Activated naive CD4-positive, alpha-beta T cell treated with anti-CD3 and anti-CD28 coated beads, Interleukin-2, amount 50 U/mL, for 24 hours (primary cell): ENCODE results near the gene GLP1R.

Experiments used
- H3K27ac Mint-ChIP-seq: one replicate; pipeline ENCODE4 v1.8.0; 2021; ENCODE audit warnings: mild to moderate bottlenecking, mixed read lengths
- H3K27me3 Mint-ChIP-seq: one replicate; pipeline ENCODE4 v1.8.0; 2021; ENCODE audit warnings: mixed read lengths
- H3K36me3 Mint-ChIP-seq: one replicate; pipeline ENCODE4 v1.8.0; 2021; ENCODE audit warnings: mixed read lengths
- H3K4me1 Mint-ChIP-seq: one replicate; pipeline ENCODE4 v1.8.0; 2021; ENCODE audit warnings: mixed read lengths
- H3K4me3 Mint-ChIP-seq: one replicate; pipeline ENCODE4 v1.8.0; 2021; ENCODE audit warnings: mild to moderate bottlenecking, mixed read lengths
- H3K9me3 Mint-ChIP-seq: one replicate; pipeline ENCODE4 v1.8.0; 2021; ENCODE audit warnings: mixed read lengths

GLP1R gene

GRCh38 chr6:39053854-39054576 lies 5.4 kb downstream of the GLP1R start:
- Mint-ChIP-seq H3K4me1 (peaks cover 30% of the 10 kb centered on the region), H3K27ac (no peak overlapping the region), H3K9me3 (no peaks in the 10 kb centered on the region), H3K4me3 (no peak overlapping the region), H3K36me3 (no peaks in the 10 kb centered on the region), H3K27me3 (peaks cover 11% of the 10 kb centered on the region)

GRCh38 chr6:39054577-39055142 lies 6.1 kb downstream of the GLP1R start:
- Mint-ChIP-seq H3K4me3 (no peak overlapping the region), H3K9me3 (no peaks in the 10 kb centered on the region), H3K27ac (no peak overlapping the region), H3K27me3 (peaks cover 6% of the 10 kb centered on the region), H3K36me3 (no peaks in the 10 kb centered on the region), H3K4me1 (peaks cover 25% of the 10 kb centered on the region)

GRCh38 chr6:39055661-39056060 lies 7.1 kb downstream of the GLP1R start:
- Mint-ChIP-seq H3K4me1 (peaks cover 16% of the 10 kb centered on the region), H3K9me3 (no peaks in the 10 kb centered on the region), H3K27me3 (no peaks in the 10 kb centered on the region), H3K27ac (no peak overlapping the region), H3K36me3 (no peaks in the 10 kb centered on the region), H3K4me3 (no peak overlapping the region)

- Mint-ChIP-seq H3K36me3 (no peaks in the 10 kb centered on the region), H3K27me3 (no peaks in the 10 kb centered on the region), H3K9me3 (no peaks in the 10 kb centered on the region), H3K4me1 (peaks cover 12% of the 10 kb centered on the region), H3K4me3 (no peak overlapping the region), H3K27ac (no peak overlapping the region)
These were observed 7.6 kb downstream of the GLP1R start for GRCh38 chr6:39056191-39056590.

- Mint-ChIP-seq H3K4me3 (no peak overlapping the region), H3K9me3 (no peaks in the 10 kb centered on the region), H3K27me3 (no peaks in the 10 kb centered on the region), H3K27ac (no peak overlapping the region), H3K4me1 (peaks cover 7% of the 10 kb centered on the region), H3K36me3 (no peaks in the 10 kb centered on the region)
These were observed 8.1 kb downstream of the GLP1R start for GRCh38 chr6:39056681-39057080.

GRCh38 chr6:39057251-39058155 lies 8.9 kb downstream of the GLP1R start:
- no peaks in the 10 kb centered on the region for H3K27me3 Mint-ChIP-seq

GRCh38 chr6:39058471-39059147 lies 10.0 kb downstream of the GLP1R start:
- Mint-ChIP-seq H3K36me3 (no peaks in the 10 kb centered on the region), H3K4me1 (no peaks in the 10 kb centered on the region), H3K27me3 (no peaks in the 10 kb centered on the region), H3K4me3 (no peak overlapping the region), H3K27ac (no peak overlapping the region), H3K9me3 (no peaks in the 10 kb centered on the region)

More at GRCh38 chr6:39057251-39058155, 8.9 kb downstream of the GLP1R start:
- no peaks in the 10 kb centered on the region for H3K9me3 Mint-ChIP-seq
- H3K4me3 Mint-ChIP-seq: no peak overlapping the region
- no peak overlapping the region for H3K27ac Mint-ChIP-seq
- no peaks in the 10 kb centered on the region for H3K36me3 Mint-ChIP-seq
- peaks cover 3% of the 10 kb centered on the region for H3K4me1 Mint-ChIP-seq

- Mint-ChIP-seq H3K27ac (no peak overlapping the region), H3K27me3 (no peaks in the 10 kb centered on the region), H3K4me3 (no peak overlapping the region), H3K4me1 (no peaks in the 10 kb centered on the region), H3K36me3 (no peaks in the 10 kb centered on the region), H3K9me3 (no peaks in the 10 kb centered on the region)
These were observed 11.1 kb downstream of the GLP1R start for GRCh38 chr6:39059496-39060310.

GRCh38 chr6:39060467-39061160 lies 12.0 kb downstream of the GLP1R start:
- H3K4me1 Mint-ChIP-seq: no peaks in the 10 kb centered on the region
- no peaks in the 10 kb centered on the region for H3K36me3 Mint-ChIP-seq
- no peaks in the 10 kb centered on the region for H3K27me3 Mint-ChIP-seq
- no peak overlapping the region for H3K27ac Mint-ChIP-seq
- no peak overlapping the region for H3K4me3 Mint-ChIP-seq
- no peaks in the 10 kb centered on the region for H3K9me3 Mint-ChIP-seq

GRCh38 chr6:39061182-39061581 lies 12.6 kb downstream of the GLP1R start:
- H3K4me3 Mint-ChIP-seq: no peak overlapping the region
- no peaks in the 10 kb centered on the region for H3K9me3 Mint-ChIP-seq
- no peaks in the 10 kb centered on the region for H3K36me3 Mint-ChIP-seq
- H3K27me3 Mint-ChIP-seq: no peaks in the 10 kb centered on the region
- no peaks in the 10 kb centered on the region for H3K4me1 Mint-ChIP-seq
- H3K27ac Mint-ChIP-seq: no peak overlapping the region

GRCh38 chr6:39061588-39061987 lies 13.0 kb downstream of the GLP1R start:
- no peak overlapping the region for H3K27ac Mint-ChIP-seq
- no peaks in the 10 kb centered on the region for H3K4me1 Mint-ChIP-seq
- no peak overlapping the region for H3K4me3 Mint-ChIP-seq
- no peaks in the 10 kb centered on the region for H3K9me3 Mint-ChIP-seq
- no peaks in the 10 kb centered on the region for H3K36me3 Mint-ChIP-seq
- H3K27me3 Mint-ChIP-seq: no peaks in the 10 kb centered on the region

- Mint-ChIP-seq H3K4me3 (no peak overlapping the region), H3K27me3 (no peaks in the 10 kb centered on the region), H3K9me3 (no peaks in the 10 kb centered on the region), H3K36me3 (no peaks in the 10 kb centered on the region), H3K4me1 (no peaks in the 10 kb centered on the region), H3K27ac (no peak overlapping the region)
These were observed 13.6 kb downstream of the GLP1R start for GRCh38 chr6:39062014-39062740.

GRCh38 chr6:39063526-39063925 lies 14.9 kb downstream of the GLP1R start:
- Mint-ChIP-seq H3K27me3 (no peaks in the 10 kb centered on the region), H3K9me3 (no peaks in the 10 kb centered on the region), H3K27ac (no peak overlapping the region), H3K4me3 (no peak overlapping the region), H3K4me1 (no peaks in the 10 kb centered on the region), H3K36me3 (no peaks in the 10 kb centered on the region)

GRCh38 chr6:39065561-39065960 lies 17.0 kb downstream of the GLP1R start:
- Mint-ChIP-seq H3K4me3 (no peak overlapping the region), H3K4me1 (no peaks in the 10 kb centered on the region), H3K9me3 (no peaks in the 10 kb centered on the region), H3K27me3 (peaks cover 2% of the 10 kb centered on the region), H3K27ac (no peak overlapping the region), H3K36me3 (no peaks in the 10 kb centered on the region)
